ENCODE results near the gene BUB1B.
"Not testable (repeated sequence)": the region's sequence is repeated elsewhere in the genome, so short reads cannot be mapped to it uniquely, and the experiment has no call there.

The BUB1B gene

GRCh38 chr15:40150163-40150925 is 10.5 kb upstream of the BUB1B start:
- H3K27me3 ChIP-seq (ENCODE audit: insufficient read depth, low read depth, severe bottlenecking) = no peaks in the 10 kb centered on the region
- no peak for TF ChIP-seq CTCF (IDR thresholded peaks at IDR 0.05; ENCODE audit: low read depth, low read length)
- H3K36me3 ChIP-seq = no peaks in the 10 kb centered on the region
- H3K9me3 ChIP-seq (ENCODE audit: severe bottlenecking) = no peaks in the 10 kb centered on the region
- H3K27ac ChIP-seq = no peak overlapping the region
- no peak overlapping the region for H3K4me3 ChIP-seq (ENCODE audit: low read depth, low read length)
- no peak for DNase-seq

GRCh38 chr15:40151499-40151898 is 9.4 kb upstream of the BUB1B start:
- no peak for TF ChIP-seq CTCF (IDR thresholded peaks at IDR 0.05; ENCODE audit: low read depth, low read length)
- DNase-seq = no peak

GRCh38 chr15:40151991-40152390 is 8.9 kb upstream of the BUB1B start:
- no peak for TF ChIP-seq CTCF (IDR thresholded peaks at IDR 0.05; ENCODE audit: low read depth, low read length)
- Histone ChIP-seq H3K27ac (no peak overlapping the region), H3K4me3 (ENCODE audit: low read depth, low read length) (no peak overlapping the region), H3K27me3 (ENCODE audit: insufficient read depth, low read depth, severe bottlenecking) (no peaks in the 10 kb centered on the region), H3K36me3 (no peaks in the 10 kb centered on the region), H3K9me3 (ENCODE audit: severe bottlenecking) (no peaks in the 10 kb centered on the region)
- DNase-seq = no peak

More at GRCh38 chr15:40151499-40151898, 9.4 kb upstream of the BUB1B start:
- no peak overlapping the region for H3K4me3 ChIP-seq (ENCODE audit: low read depth, low read length)
- no peak overlapping the region for H3K27ac ChIP-seq
- no peaks in the 10 kb centered on the region for H3K36me3 ChIP-seq
- no peaks in the 10 kb centered on the region for H3K27me3 ChIP-seq (ENCODE audit: insufficient read depth, low read depth, severe bottlenecking)
- H3K9me3 ChIP-seq (ENCODE audit: severe bottlenecking) = no peaks in the 10 kb centered on the region

GRCh38 chr15:40154821-40155220 is 6.0 kb upstream of the BUB1B start:
- H3K27me3 ChIP-seq (ENCODE audit: insufficient read depth, low read depth, severe bottlenecking); DNase-seq; H3K9me3 ChIP-seq (ENCODE audit: severe bottlenecking); H3K4me3 ChIP-seq (ENCODE audit: low read depth, low read length); H3K27ac ChIP-seq; H3K36me3 ChIP-seq: not testable (repeated sequence)

GRCh38 chr15:40155270-40155910 is 5.5 kb upstream of the BUB1B start:
- DNase-seq = no peak

More at GRCh38 chr15:40155270-40155910, 5.5 kb upstream of the BUB1B start:
- Histone ChIP-seq H3K9me3 (ENCODE audit: severe bottlenecking) (no peaks in the 10 kb centered on the region), H3K36me3 (no peaks in the 10 kb centered on the region), H3K27me3 (ENCODE audit: insufficient read depth, low read depth, severe bottlenecking) (no peaks in the 10 kb centered on the region), H3K27ac (no peak overlapping the region), H3K4me3 (ENCODE audit: low read depth, low read length) (no peak overlapping the region)
- no peak for TF ChIP-seq CTCF (IDR thresholded peaks at IDR 0.05; ENCODE audit: low read depth, low read length)

All from WERI-Rb-1 (cell line).